HG03175 (cell line): ENCODE results near the gene IRAK2.
"Not testable (repeated sequence)": the region's sequence is repeated elsewhere in the genome, so short reads cannot be mapped to it uniquely, and the experiment has no call there.

ENCODE experiments used
- ATAC-seq: cut with Tn5 transposase; IDR thresholded peaks from one replicate; pipeline ENCODE4 v1.9.1; 2021; ENCODE audit warnings: mild to moderate bottlenecking, moderate library complexity; ENCODE audit not compliant: unreplicated experiment

IRAK2 gene

DNA sequence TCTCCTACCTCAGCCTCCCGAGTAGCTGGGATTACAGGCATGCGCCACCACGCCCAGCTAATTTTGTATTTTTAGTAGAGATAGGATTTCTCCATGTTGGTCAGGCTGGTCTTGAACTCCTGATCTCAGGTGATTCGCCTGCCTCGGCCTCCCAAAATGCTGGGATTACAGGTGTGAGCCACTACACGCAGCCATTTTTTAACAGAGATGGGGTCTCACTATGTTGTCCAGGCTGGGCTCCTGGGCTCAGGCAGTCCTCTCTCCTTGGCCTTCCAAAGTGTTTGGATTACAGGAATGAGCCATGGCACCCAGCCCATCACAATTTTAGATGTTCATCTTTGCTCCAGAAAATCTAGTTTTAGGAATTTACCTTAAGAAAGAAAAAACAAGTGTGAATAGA is 6.2 kb upstream of the IRAK2 start:
- not testable (repeated sequence) for ATAC-seq

DNA sequence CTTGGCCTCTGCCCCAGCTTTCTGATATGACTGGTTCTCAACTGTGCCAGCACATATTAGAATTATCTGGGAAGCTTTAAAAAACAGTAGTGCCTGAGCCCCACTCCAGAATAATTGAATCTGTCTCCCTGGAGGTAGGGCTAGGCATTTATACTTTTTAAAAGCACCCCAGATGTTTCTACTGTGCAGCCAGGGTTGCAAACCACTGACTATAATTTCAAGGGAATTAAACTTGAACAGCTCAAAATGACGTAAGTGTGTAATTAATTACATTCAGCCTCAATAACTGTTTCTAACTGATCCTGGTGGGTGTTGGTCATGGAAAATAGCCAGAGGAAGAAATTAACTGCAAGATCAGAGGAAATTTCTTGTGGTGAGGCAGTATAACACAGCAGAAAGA is 4.4 kb upstream of the IRAK2 start:
- ATAC-seq = no peak

DNA sequence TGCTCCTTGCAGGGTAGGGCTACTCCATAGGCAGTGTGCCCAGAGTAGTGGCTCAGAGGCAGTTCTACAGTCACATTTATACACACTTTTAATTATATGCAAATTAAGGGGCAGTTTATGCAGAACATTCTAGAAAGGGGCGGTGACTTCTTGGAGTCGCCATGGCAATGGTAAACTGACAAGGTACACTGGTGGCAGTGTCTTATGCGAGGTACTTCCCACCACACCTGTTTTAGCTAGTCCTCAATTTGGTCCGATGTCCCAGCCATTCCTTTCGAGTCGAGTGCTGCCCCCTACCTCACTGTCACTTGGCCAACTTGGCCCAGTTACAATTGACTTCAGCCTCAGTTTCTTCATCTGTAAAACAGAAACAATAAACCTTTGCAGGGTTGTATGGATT is 3.8 kb upstream of the IRAK2 start:
- ATAC-seq = no peak

DNA sequence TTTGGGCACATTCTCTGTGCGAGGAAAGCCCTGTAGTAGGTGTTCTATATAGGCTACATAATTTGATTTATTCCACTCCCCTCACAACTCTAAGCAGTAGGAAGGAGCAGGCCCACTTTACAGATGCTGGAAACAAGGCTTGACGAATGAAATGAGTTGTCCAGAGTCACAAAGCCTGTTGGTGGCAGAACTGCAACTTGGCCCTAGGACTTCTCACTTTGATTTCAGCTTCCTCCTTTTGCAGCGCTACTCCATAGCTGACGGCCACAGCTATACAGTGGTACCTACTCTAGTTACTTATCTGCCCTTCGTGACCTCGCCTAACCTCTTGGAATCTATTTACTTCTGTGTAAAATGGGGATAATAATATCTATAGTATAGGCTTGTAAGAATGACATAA is 2.5 kb upstream of the IRAK2 start:
- ATAC-seq = no peak

DNA sequence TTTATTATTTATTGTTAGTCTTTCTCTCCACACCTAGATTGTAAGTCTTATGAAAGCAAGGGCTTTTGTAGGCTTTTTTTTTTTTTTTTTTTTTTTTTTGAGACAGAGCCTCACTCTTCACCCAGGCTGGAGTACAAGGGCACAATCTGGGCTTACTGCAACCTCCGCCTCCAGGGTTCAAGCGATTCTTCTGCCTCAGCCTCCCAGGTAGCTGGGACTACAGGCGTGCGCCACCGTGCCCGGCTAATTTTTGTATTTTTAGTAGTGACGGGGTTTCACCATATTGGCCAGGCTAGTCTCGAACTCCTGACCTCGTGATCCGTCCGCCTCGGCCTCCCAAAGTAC is 546 bp upstream of the IRAK2 start:
- ATAC-seq = not testable (repeated sequence)

DNA sequence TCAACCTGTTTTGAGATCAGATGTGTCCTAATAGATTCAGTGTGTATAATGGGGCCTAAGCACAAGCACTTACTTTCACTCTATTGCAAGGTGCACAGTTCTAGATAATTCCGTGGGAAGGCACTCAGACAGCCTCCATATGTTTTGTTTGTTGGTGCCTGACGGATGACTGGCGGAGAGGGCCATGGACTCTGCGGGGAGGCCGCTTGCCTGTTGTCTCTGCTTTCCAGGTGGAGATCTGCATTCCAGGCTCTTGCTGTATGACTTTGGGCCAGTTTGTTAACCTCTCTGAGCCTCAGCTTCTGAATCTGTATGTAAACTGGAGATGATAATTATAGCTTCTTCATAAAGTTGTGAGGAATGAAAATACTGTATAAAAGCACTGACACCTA is 1.5 kb downstream of the IRAK2 start:
- no peak for ATAC-seq

DNA sequence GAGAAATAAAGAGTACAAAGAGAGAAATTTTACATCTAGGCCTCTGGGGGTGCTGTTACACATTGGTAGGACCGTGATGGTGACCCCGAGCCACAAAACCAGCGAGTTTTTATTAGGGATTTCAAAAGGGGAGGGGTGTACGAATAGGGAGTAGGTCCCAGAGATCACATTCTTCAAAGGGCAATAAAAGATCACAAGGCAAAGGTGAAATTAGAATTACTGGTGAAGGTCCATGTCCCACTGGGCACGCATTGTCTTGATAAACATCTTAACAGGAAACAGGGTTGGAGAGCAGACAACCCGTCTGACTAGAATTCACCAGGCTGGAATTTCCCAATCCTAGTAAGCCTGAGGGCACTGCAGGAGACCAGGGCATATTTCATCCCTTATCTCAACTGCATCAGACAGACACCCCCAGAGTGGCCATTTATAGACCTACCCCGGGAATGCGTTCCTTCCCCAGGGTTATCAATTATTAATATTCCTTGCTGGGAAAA is 4.3 kb downstream of the IRAK2 start:
- ATAC-seq = no peak

DNA sequence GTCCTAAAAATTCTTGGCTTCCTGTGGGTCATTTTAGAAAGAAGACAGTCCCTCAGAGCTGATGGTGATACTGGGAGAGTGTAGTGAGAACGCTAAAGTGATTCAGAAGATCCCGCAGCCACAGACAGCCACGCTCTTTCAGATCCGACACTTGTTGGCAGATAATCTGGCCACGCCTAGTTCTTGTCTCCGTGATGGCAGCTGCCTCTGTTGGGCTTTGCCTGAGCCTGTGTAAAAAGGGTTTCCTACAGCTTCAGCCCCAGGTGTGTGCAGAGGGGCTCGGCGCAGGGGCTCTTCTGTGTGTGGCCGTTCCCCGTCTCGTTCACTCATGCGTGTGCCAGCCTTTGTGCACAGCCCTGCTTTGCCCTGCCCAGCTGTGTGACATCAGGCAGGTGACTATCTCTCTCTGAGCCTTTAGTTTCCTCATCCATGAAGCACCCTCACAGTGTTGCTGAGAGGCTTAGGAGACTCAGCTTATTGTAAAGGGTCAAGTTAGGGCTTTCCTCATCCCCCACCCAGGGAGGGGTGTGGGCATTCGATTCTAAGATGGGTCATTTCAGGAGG is 6.3 kb downstream of the IRAK2 start:
- no peak for ATAC-seq

DNA sequence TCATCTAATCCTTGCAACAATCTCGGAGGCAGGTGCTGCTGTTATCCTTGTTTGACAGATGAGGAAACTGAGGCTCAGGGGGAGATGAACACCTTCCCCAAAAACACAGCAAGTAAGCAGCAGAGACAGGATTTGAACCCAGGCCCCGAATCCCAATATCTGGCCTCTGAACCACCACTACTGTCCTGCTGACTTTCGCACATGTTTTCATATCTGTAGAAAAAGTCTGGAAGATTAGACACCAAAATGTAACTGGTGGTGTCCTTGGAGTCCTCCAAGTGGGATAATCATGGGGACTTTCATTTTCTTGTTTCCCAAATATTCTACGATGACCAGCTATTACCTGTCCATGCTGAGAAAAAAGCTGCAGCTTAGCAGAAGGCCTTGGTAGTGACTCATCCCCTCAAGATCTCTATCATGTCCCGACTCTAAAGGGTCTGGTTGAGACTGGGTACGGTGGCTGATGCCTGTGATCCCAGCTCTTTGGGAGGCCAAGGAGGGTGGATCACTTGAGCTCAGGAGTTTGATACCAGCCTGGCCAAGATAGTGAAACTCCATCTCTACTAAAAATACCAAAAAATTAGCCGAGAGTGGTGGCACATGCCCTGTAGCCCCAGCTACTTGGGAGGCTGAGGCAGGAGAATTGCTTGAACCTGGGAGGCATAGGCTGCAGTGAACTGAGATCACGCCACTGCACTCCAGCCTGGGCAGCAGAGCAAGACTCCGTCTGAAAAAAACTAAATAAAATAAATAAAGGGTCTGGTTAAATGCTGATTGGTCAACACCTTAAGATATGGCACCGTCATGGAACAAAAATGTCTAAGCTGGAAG is 8.6 kb downstream of the IRAK2 start:
- ATAC-seq = no peak

DNA sequence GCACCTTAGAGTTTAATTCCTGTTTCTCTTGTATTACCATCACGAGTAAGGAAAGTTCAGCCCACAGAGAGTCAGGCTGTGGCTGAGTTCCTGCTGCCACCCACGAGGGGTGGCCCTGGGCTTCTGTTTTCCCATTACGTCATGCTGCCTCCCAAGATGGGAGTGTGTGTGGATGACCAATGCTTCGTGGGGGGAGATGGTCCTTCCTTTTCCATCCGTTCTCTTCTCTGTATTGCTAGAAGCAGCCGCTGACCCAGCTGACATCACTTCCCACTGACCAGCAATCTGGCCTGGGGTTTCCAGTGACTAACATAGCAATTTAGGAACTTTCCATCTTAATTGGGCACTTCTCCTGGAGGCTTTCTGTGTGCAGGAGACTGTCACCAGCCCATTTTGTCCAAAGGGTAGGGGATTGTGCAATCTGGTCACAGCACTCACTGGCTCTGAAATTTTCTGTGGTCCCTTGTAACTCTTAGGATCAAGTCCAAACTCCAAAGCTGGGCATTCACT is 9.3 kb downstream of the IRAK2 start:
- no peak for ATAC-seq

DNA sequence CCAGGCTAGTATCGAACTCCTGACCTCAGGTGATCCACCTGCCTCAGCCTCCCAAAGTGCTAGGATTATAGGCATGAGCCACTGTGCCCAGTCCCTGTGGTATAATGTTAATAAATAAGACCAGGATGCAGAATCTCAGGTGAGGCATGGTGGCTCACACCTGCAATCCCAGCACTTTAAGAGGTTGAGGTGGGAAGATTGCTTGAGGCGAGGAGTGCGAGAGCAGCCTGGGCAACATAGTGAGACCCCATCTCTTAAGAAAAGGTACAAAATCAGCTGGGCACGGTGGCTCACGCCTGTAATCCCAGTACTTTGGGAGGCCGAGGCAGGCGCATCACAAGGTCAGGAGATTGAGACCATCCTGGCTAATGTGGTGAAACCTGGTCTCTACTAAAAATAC is 10.6 kb downstream of the IRAK2 start:
- not testable (repeated sequence) for ATAC-seq

DNA sequence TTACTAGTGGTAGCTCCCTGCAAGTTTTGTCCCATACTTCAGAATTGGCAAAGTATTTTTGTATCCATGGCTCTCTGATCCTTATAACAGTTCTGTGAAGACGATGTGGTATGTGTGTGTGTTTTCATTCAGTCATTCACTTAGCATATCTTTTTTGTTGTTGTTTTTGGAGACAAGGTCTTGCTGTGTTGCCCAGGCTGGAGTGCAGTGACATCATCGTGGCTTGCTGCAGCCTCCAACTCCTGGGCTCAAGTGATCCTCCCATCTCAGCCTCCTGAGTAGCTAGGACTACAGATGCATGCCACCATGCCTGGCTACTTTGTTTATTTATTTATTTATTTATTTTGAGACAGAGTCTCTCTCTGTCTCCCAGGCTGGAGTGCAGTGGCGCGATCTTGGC is 11.4 kb downstream of the IRAK2 start:
- not testable (repeated sequence) for ATAC-seq

DNA sequence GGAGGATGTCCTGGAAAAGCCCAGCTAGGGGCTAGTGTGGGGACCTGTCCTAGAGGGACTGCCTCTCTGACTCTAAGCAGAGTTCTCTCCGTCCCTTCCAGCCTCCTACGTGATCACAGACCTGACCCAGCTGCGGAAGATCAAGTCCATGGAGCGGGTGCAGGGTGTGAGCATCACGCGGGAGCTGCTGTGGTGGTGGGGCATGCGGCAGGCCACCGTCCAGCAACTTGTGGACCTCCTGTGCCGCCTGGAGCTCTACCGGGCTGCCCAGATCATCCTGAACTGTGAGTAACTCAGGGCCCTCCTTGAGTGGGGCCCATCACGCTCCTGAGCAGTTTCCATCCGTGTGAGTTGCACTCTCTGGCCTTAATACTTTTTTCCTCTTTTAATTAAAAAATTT is 13.0 kb downstream of the IRAK2 start:
- ATAC-seq = no peak

DNA sequence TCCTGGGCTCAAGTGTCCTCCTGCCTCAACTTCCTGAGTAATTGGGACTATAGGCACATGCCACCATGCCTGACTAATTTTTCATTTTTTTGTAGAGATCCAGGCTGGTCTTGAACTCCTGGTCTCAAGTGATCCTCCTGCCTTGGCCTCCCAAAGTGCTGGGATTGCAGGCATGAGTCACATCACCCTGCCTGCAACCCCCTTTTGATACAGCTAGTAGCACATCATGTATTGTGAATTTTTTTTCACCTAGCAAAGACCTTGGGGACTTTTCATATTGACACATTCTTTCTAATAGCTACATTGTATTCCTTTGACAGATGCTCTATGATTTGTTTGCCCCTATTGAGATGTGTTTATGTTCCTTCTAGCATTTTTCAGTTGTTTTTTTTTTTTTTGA is 14.2 kb downstream of the IRAK2 start:
- ATAC-seq = no peak

DNA sequence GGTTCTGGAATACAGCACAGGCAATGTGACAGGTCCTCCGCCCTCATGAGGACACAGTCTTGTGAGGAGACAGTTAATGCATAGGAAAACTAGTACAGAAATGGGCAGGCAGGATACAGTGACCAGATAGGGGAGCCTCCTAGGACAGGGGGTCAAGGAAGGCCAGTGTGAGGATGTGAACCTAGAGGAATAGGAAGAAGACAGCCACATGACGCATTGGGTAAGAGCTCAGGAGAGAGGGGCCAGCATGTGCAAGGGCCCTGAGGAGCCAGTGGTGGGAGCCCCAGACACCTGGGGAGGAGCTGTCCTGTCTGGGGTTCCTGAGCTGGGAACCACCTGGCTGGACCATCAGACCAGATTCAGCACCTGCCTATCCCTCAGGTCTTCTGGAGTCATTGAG is 15.6 kb downstream of the IRAK2 start:
- no peak for ATAC-seq

DNA sequence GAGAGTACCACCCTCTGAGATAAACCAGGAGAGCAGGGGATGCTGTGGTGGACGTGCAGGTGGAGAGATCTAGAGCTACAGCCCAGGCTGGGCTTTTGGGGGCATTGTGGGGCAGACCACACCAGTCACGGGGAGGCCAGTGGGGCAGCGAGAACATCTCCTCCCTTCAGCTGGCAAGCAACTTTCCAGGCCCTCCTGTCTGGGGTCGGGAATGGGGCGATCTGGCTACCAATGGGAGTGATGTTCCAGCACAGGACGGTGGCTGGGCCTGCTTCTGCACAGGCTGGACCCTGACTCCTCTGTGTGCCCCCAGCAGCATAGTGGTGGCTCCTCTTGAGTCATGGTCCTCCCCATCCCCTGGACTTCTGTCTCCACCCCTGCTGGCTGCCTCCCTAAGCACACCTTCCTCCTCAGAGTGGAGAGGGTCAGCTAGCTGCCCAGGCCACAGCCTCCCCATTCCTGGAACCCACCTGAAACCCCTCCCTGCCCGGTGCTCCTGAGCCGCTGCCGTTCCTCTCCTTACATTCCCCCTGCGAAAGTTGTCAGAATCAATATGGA is 16.1 kb downstream of the IRAK2 start:
- no peak for ATAC-seq

DNA sequence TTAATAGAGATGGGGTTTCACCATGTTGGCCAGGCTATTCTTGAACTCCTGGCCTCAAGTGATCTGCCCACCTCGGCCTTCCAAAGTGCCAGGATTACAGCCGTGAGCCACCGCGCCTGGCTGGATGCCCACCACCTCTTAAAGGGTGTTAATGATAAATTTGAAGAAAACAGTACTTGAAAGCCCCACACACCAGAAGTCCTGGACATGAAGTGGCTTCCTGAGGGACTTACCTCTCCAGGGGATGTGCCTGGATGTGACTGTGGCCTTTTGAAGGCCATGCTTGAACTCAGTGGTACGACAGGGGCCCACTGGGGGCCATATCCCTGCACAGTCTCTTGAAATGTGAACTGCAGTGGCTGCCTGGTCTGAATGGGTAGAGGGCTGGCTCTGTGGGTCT is 18.2 kb downstream of the IRAK2 start:
- no peak for ATAC-seq

DNA sequence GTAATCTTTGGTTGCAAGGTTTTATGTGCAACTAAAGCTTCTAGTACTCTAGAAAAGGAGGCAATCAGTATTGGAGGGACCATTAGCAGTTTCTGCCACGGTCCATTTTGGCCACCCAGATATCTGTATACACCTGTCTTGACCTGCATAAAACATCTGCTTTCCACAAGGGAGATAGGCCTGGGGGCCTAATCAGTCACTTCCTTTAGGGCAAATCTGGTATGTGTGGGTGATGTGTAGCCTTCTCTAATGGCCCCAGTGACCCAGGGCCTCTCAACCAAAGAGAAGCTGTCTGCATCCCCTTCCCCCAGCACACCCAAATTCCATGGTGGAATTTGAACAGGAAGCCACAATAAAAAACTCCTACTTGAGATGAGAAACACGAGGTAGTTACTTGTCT is 19.5 kb downstream of the IRAK2 start:
- ATAC-seq = no peak

DNA sequence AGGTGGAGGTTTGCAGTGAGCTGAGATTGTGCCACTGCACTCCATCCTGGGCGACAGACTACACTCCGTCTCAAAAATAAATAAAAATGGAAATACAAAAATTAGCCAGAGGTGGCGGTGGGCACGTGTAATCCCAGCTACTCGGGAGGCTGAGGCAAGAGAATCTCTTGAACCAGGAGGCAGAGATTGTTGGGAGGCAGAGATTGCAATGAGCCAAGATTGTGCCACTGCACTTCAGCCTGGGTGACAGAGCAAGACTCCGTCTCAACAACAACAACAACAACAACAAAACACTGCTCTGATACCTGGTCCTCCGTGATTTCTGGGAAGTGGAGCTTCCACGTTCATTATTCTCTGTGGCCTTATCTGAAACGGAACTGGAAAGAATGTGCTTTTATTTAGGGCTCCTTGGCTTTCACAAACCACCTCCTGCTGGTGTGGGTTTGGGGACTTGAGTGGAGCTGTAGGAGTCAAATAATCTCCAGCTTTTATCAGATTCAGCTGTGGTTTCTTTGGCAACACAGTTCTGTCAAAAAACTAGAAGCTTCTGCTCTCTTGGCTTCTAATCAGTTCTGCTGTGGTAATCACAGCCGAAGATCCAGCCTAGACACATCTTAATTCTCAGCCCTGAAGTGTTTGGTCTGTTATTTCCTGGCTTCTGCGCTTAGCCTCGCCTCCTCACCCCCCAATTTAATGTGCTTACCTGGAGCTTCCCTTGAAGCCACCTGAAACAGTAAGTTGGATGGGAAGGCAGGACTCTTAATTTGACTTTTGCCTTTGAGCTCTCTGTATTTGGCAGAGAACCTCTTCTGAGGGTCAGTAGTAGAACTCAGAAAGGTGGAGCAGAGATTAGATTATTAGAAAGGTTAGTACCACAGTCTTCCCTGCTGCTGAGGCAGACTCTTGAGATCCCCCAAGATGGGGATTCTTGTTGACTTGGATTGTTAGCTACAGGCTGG is 21.4 kb downstream of the IRAK2 start:
- ATAC-seq = no peak

DNA sequence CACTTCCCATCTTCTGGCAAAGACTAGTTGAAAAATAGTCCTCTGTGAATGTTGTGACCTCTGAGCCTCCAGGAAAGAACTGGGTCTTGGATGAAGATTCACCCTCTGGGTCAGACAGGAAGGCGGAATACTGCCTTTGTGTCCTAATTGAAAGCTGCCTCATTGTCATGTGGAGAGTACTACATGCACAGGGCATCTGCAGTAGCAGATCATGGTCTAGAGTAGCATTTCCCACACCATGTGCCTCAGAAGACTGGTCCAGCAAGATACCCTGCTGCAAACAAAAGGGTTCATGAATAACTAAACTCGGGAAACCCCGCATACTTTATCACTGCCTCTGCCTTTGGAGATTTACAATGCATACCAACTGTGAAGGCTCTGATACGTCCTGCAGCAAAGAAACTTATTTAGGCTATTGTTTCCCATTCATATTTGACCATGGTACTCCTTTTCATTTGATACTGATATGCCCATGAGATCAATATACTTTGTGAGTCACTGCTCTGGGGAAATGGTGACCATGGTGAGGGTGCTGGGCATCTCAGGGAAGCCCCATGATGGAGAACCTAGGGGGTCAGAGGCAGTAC is 22.7 kb downstream of the IRAK2 start:
- ATAC-seq = no peak

DNA sequence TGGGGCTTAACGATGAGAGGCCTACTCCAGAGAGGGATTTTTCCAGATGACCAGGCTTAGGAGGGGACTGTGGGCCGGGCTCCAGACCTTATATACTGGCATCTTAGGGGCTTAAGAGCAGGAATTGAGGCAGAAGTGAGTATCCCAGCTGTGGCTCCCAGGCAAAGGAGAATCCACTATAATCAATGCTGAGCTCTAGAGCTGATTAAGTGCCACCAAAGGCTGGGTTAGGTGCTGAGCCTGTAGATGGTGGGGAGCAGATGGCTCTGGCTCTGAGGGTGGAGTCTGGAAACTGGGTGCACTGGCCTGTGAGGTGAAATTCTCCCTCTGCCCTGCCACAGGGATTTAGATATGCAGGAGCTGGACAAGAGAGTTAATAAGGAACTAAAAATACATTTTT is 23.2 kb downstream of the IRAK2 start:
- no peak for ATAC-seq
